CD8-positive, alpha-beta memory T cell (primary cell): ENCODE results near the gene SFT2D3. TPM values are rescaled to one million over a fixed set of nuclear protein-coding genes. Genes with fewer than 3 reads are reported as not detected.

ENCODE experiments used
- CTCF ChIA-PET: fragments of 350-600 bp; sonication (Branson Sonifier 250); formaldehyde crosslinking; loops from one replicate; lab custom pipeline; 2021; ENCODE audit warnings: antibody characterized with exemption; lab: Charles Lee
- POLR2A ChIA-PET: fragments of 350-600 bp; sonication (Branson Sonifier 250); formaldehyde crosslinking; loops from one replicate; lab custom pipeline; 2021; ENCODE audit warnings: antibody characterized with exemption; lab: Charles Lee
- DNase-seq, 5 donors: peaks; one replicate each; pipeline versions ENCODE4 v3.0.0 to v3.0.0-alpha.2; 2020 to 2022; ENCODE audit warnings: mixed read lengths in 1 of 5
- H3K27ac ChIP-seq: one replicate; pipeline ENCODE4 v1.7.0; 2013; ENCODE audit warnings: low read depth, mild to moderate bottlenecking, low read length, moderate library complexity
- H3K27me3 ChIP-seq: 2 replicates; pipeline ENCODE4 v1.7.0; 2013; ENCODE audit warnings: low read length, mild to moderate bottlenecking; ENCODE audit not compliant: insufficient read depth, poor library complexity, severe bottlenecking
- H3K36me3 ChIP-seq: 2 replicates; pipeline ENCODE4 v1.7.0; 2013; ENCODE audit warnings: mild to moderate bottlenecking, low read length, moderate library complexity; ENCODE audit not compliant: insufficient read depth
- H3K4me1 ChIP-seq: 2 replicates; pipeline ENCODE4 v1.7.0; 2013; ENCODE audit warnings: mild to moderate bottlenecking, low read length, moderate library complexity; ENCODE audit not compliant: insufficient read depth
- H3K4me3 ChIP-seq: 2 replicates; pipeline ENCODE4 v1.7.0; 2013; ENCODE audit warnings: mild to moderate bottlenecking, low read length
- H3K9me3 ChIP-seq: 2 replicates; pipeline ENCODE4 v1.7.0; 2013; ENCODE audit warnings: mild to moderate bottlenecking, low read length
- H3K27ac Mint-ChIP-seq, 8 donors: one replicate each; pipeline ENCODE4 v1.8.0; 2020 to 2021; ENCODE audit warnings: mixed read lengths in 8 of 8, mild to moderate bottlenecking in 6 of 8, inconsistent platforms in 3 of 8, moderate library complexity in 3 of 8
- H3K27me3 Mint-ChIP-seq, 2 donors: one replicate each; pipeline ENCODE4 v1.8.0; 2020 to 2021; ENCODE audit warnings: mixed read lengths in 2 of 2, mild to moderate bottlenecking in 1 of 2, moderate library complexity in 1 of 2
- H3K36me3 Mint-ChIP-seq, 3 donors: one replicate each; pipeline ENCODE4 v1.8.0; 2020 to 2021; ENCODE audit warnings: mixed read lengths in 3 of 3, inconsistent platforms in 1 of 3, mild to moderate bottlenecking in 1 of 3
- H3K4me1 Mint-ChIP-seq, 3 donors: one replicate each; pipeline ENCODE4 v1.8.0; 2020 to 2021; ENCODE audit warnings: mixed read lengths in 3 of 3, inconsistent platforms in 1 of 3, mild to moderate bottlenecking in 1 of 3
- H3K4me3 Mint-ChIP-seq, 7 donors: one replicate each; pipeline ENCODE4 v1.8.0; 2020 to 2021; ENCODE audit warnings: mixed read lengths in 7 of 7, mild to moderate bottlenecking in 6 of 7, moderate library complexity in 4 of 7, inconsistent platforms in 2 of 7
- H3K9me3 Mint-ChIP-seq, 5 donors: one replicate each; pipeline ENCODE4 v1.8.0; 2020 to 2022; ENCODE audit warnings: mixed read lengths in 5 of 5, mild to moderate bottlenecking in 3 of 5, moderate library complexity in 2 of 5, inconsistent platforms in 1 of 5
- polyA plus RNA-seq: library from polyadenylated mRNA; unstranded; fragments of 300-500 nt; fragmentation: Illumina TruSeq; gene quantifications from one replicate; pipeline ENCODE4 v1.2.3, GENCODE V29; 2021
- total RNA-seq, 2 experiments: library from RNA; stranded (reverse); gene quantifications; one replicate each; pipeline ENCODE4 v1.2.3, GENCODE V29; 2021

The SFT2D3 gene
- total and polyA plus RNA-seq, 3 experiments from 2014 or later: 0.31 to 5.5 (median 4.6) TPM

GRCh38 chr2:127681976-127682857 lies 19.1 kb upstream of the SFT2D3 start:
- no peaks in the 10 kb centered on the region for H3K36me3 ChIP-seq
- Mint-ChIP-seq H3K27ac (no peak overlapping the region), H3K9me3 (no peaks in the 10 kb centered on the region), H3K4me3 (no peak overlapping the region), H3K36me3 (no peaks in the 10 kb centered on the region), H3K4me1 (no peaks in the 10 kb centered on the region), H3K27me3 (peaks cover 3 to 23% of the 10 kb centered on the region in 2 donors)
- H3K27ac ChIP-seq: no peak overlapping the region
- ChIA-PET POLR2A (no interaction called here), CTCF (no interaction called here)
- H3K27me3 ChIP-seq: peaks cover 3% of the 10 kb centered on the region
- H3K4me1 ChIP-seq: no peaks in the 10 kb centered on the region
- DNase-seq: no peak
- no peak overlapping the region for H3K4me3 ChIP-seq
- H3K9me3 ChIP-seq: no peaks in the 10 kb centered on the region

GRCh38 chr2:127683056-127683455 lies 18.2 kb upstream of the SFT2D3 start:
- Mint-ChIP-seq H3K4me3 (no peak overlapping the region), H3K9me3 (peaks cover 0 to 3% (median 2%) of the 10 kb centered on the region in 5 donors), H3K36me3 (peaks cover 0 to 2% (median 0%) of the 10 kb centered on the region in 3 donors), H3K27ac (peak overlapping the region in 1 of 8 donors; percentile 14), H3K27me3 (peaks cover 5 to 18% of the 10 kb centered on the region in 2 donors), H3K4me1 (no peaks in the 10 kb centered on the region)
- ChIA-PET POLR2A (no interaction called here), CTCF (interaction anchor here (2.1 kb wide), 1 partner anchor 21 kb away, joined by 6 read pairs; no protein-coding TSS in a partner anchor)
- Histone ChIP-seq H3K4me3 (no peak overlapping the region), H3K27ac (no peak overlapping the region), H3K4me1 (no peaks in the 10 kb centered on the region), H3K36me3 (no peaks in the 10 kb centered on the region), H3K9me3 (no peaks in the 10 kb centered on the region), H3K27me3 (peaks cover 1% of the 10 kb centered on the region)
- DNase-seq: no peak

- H3K9me3 ChIP-seq: no peaks in the 10 kb centered on the region
- Mint-ChIP-seq H3K9me3 (peaks cover 2 to 9% (median 8%) of the 10 kb centered on the region in 5 donors), H3K36me3 (peaks cover 0 to 4% (median 0%) of the 10 kb centered on the region in 3 donors), H3K27me3 (peaks cover 3 to 17% of the 10 kb centered on the region in 2 donors), H3K4me1 (no peaks in the 10 kb centered on the region), H3K4me3 (no peak overlapping the region), H3K27ac (no peak overlapping the region)
- H3K4me1 ChIP-seq: no peaks in the 10 kb centered on the region
- CTCF ChIA-PET: interaction anchor here (2.1 kb wide), 1 partner anchor 20 kb away, joined by 6 read pairs; no protein-coding TSS in a partner anchor
- no peaks in the 10 kb centered on the region for H3K27me3 ChIP-seq
- POLR2A ChIA-PET: no interaction called here
- H3K4me3 ChIP-seq: no peak overlapping the region
- no peak overlapping the region for H3K27ac ChIP-seq
- H3K36me3 ChIP-seq: no peaks in the 10 kb centered on the region
- no peak for DNase-seq
These were observed 17.5 kb upstream of the SFT2D3 start for GRCh38 chr2:127683757-127684156.

GRCh38 chr2:127685410-127686080 lies 15.8 kb upstream of the SFT2D3 start:
- Mint-ChIP-seq H3K4me3 (no peak overlapping the region), H3K4me1 (no peaks in the 10 kb centered on the region), H3K9me3 (peaks cover 9 to 19% (median 18%) of the 10 kb centered on the region in 5 donors), H3K27ac (no peak overlapping the region), H3K36me3 (peaks cover 0 to 10% (median 0%) of the 10 kb centered on the region in 3 donors), H3K27me3 (peaks cover 3 to 17% of the 10 kb centered on the region in 2 donors)
- DNase-seq: no peak
- no peaks in the 10 kb centered on the region for H3K36me3 ChIP-seq
- H3K4me1 ChIP-seq: no peaks in the 10 kb centered on the region
- no peak overlapping the region for H3K4me3 ChIP-seq
- H3K27me3 ChIP-seq: no peaks in the 10 kb centered on the region
- no peak overlapping the region for H3K27ac ChIP-seq
- H3K9me3 ChIP-seq: no peaks in the 10 kb centered on the region
- ChIA-PET CTCF (no interaction called here), POLR2A (no interaction called here)

- peaks cover 6 to 17% of the 10 kb centered on the region in 2 donors for H3K27me3 Mint-ChIP-seq
- H3K27ac Mint-ChIP-seq: no peak overlapping the region
- Histone ChIP-seq H3K4me3 (no peak overlapping the region), H3K4me1 (no peaks in the 10 kb centered on the region), H3K36me3 (no peaks in the 10 kb centered on the region), H3K9me3 (no peaks in the 10 kb centered on the region), H3K27me3 (no peaks in the 10 kb centered on the region), H3K27ac (no peak overlapping the region)
- no peak for DNase-seq
- no peaks in the 10 kb centered on the region for H3K4me1 Mint-ChIP-seq
- CTCF ChIA-PET: no interaction called here
- POLR2A ChIA-PET: no interaction called here
- H3K36me3 Mint-ChIP-seq: peaks cover 1 to 27% (median 5%) of the 10 kb centered on the region in 3 donors
- H3K9me3 Mint-ChIP-seq: peaks cover 10 to 36% (median 30%) of the 10 kb centered on the region in 5 donors
- H3K4me3 Mint-ChIP-seq: no peak overlapping the region
These were observed 12.9 kb upstream of the SFT2D3 start for GRCh38 chr2:127688405-127688804.

GRCh38 chr2:127690696-127691095 lies 10.6 kb upstream of the SFT2D3 start:
- Histone ChIP-seq H3K4me1 (no peaks in the 10 kb centered on the region), H3K4me3 (no peak overlapping the region), H3K36me3 (no peaks in the 10 kb centered on the region), H3K27me3 (no peaks in the 10 kb centered on the region), H3K9me3 (no peaks in the 10 kb centered on the region), H3K27ac (no peak overlapping the region)
- Mint-ChIP-seq H3K36me3 (peaks cover 1 to 27% (median 5%) of the 10 kb centered on the region in 3 donors), H3K27ac (no peak overlapping the region), H3K27me3 (peaks cover 6 to 14% of the 10 kb centered on the region in 2 donors), H3K9me3 (peaks cover 10 to 36% (median 30%) of the 10 kb centered on the region in 5 donors), H3K4me3 (no peak overlapping the region), H3K4me1 (no peaks in the 10 kb centered on the region)
- ChIA-PET CTCF (no interaction called here), POLR2A (no interaction called here)
- DNase-seq: no peak

GRCh38 chr2:127694986-127695385 lies 6.3 kb upstream of the SFT2D3 start:
- H3K4me1 ChIP-seq: no peaks in the 10 kb centered on the region
- H3K27me3 ChIP-seq: no peaks in the 10 kb centered on the region
- H3K4me3 ChIP-seq: no peak overlapping the region
- H3K27ac ChIP-seq: no peak overlapping the region
- no peaks in the 10 kb centered on the region for H3K9me3 ChIP-seq
- Mint-ChIP-seq H3K4me1 (peaks cover 0 to 2% (median under 1%) of the 10 kb centered on the region in 3 donors), H3K27ac (no peak overlapping the region), H3K27me3 (peaks cover 0 to 9% of the 10 kb centered on the region in 2 donors), H3K9me3 (peaks cover 2 to 23% (median 15%) of the 10 kb centered on the region in 5 donors), H3K36me3 (peaks cover 1 to 28% (median 7%) of the 10 kb centered on the region in 3 donors), H3K4me3 (no peak overlapping the region)
- CTCF ChIA-PET: no interaction called here
- POLR2A ChIA-PET: no interaction called here
- DNase-seq: no peak
- H3K36me3 ChIP-seq: no peaks in the 10 kb centered on the region
